PC-9 (cell line): ENCODE measurements around the gene PRELID1. TPM values are rescaled to one million over a fixed set of nuclear protein-coding genes. Genes with fewer than 3 reads are reported as not detected.
A peak's percentile ranks its signal among the peaks of the same experiment; 100 is the strongest.

Experiments
- BruUV-seq: library from RNA; stranded (reverse); fragments of 400-500 nt; replicated peaks from 2 replicates; lab custom pipeline; 2021; lab: Mats Ljungman, UMichigan
- CTCF ChIA-PET: fragments of 300-600 bp; sonication (Branson Sonifier 250); formaldehyde crosslinking; loops from one replicate; lab custom pipeline; 2022; ENCODE audit warnings: antibody characterized with exemption; lab: Charles Lee
- POLR2A ChIA-PET: fragments of 300-600 bp; sonication (Branson Sonifier 250); formaldehyde crosslinking; loops from one replicate; lab custom pipeline; 2022; ENCODE audit warnings: antibody characterized with exemption; ENCODE audit not compliant: unreplicated experiment; lab: Charles Lee
- DNase-seq, 2 experiments: peaks; one replicate each; pipeline versions ENCODE4 v3.0.0 to v3.0.0-alpha.2; 2015 to 2022; ENCODE audit warnings: mixed read lengths in 1 of 2
- H2AFZ ChIP-seq: fragments of 200-600 bp; sonication (generic); 2 replicates; pipeline ENCODE4 v1.8.1; 2017; ENCODE audit warnings: antibody characterized with exemption
- H3F3A ChIP-seq: fragments of 200-600 bp; sonication (generic); 2 replicates; pipeline ENCODE4 v1.8.1; 2017; ENCODE audit warnings: antibody characterized with exemption, mild to moderate bottlenecking, low read depth; ENCODE audit not compliant: insufficient read depth
- H3K27ac ChIP-seq: fragments of 200-600 bp; sonication (generic); 2 replicates; pipeline ENCODE4 v1.6.1; 2016; ENCODE audit warnings: mixed run types
- H3K27me3 ChIP-seq: fragments of 200-600 bp; sonication (generic); 2 replicates; pipeline ENCODE4 v1.6.1; 2016; ENCODE audit warnings: low read depth, mixed run types; ENCODE audit not compliant: insufficient read depth
- H3K36me3 ChIP-seq: fragments of 200-600 bp; sonication (generic); 2 replicates; pipeline ENCODE4 v1.6.1; 2016; ENCODE audit warnings: low read depth, mixed run types
- H3K4me1 ChIP-seq: fragments of 200-600 bp; sonication (generic); replicated peaks from 2 replicates; pipeline ENCODE4 v1.6.1; 2016; ENCODE audit warnings: mixed run types; ENCODE audit not compliant: insufficient read depth
- H3K4me2 ChIP-seq: fragments of 200-600 bp; sonication (generic); 2 replicates; pipeline ENCODE4 v1.6.1; 2017; ENCODE audit warnings: mixed run types
- H3K4me3 ChIP-seq: fragments of 200-600 bp; sonication (generic); 2 replicates; pipeline ENCODE4 v1.6.1; 2016; ENCODE audit warnings: mixed run types
- H3K79me2 ChIP-seq: fragments of 200-600 bp; sonication (generic); 2 replicates; pipeline ENCODE4 v1.6.1; 2017; ENCODE audit warnings: low read depth, mixed run types
- H3K9me2 ChIP-seq: fragments of 200-600 bp; sonication (generic); 2 replicates; pipeline ENCODE4 v1.8.1; 2017; ENCODE audit warnings: mild to moderate bottlenecking; ENCODE audit not compliant: insufficient read depth
- H3K9me3 ChIP-seq: fragments of 200-600 bp; sonication (generic); 2 replicates; pipeline ENCODE4 v1.8.1; 2016; ENCODE audit warnings: low read depth; ENCODE audit not compliant: insufficient read depth
- H4K20me1 ChIP-seq: fragments of 200-600 bp; sonication (generic); 2 replicates; pipeline ENCODE4 v1.8.1; 2017; ENCODE audit not compliant: insufficient read depth
- EZH2 ChIP-seq: fragments of 200-600 bp; sonication (generic); IDR thresholded peaks from 2 replicates; pipeline ENCODE4 v1.8.0; 2017; ENCODE audit warnings: antibody characterized with exemption, low read depth
- intact Hi-C: fragments of 100-400 bp; cut with micrococcal nuclease; formaldehyde crosslinking; loops from one replicate; pipeline ENCODE4 v1.10.0; 2022; ENCODE audit not compliant: unreplicated experiment
- total RNA-seq: library from RNA; stranded (reverse); gene quantifications from 2 replicates; pipeline ENCODE4 v1.2.3, GENCODE V29; 2021
- TF ChIP-seq, protein P1 (sequence below): fragments of 200-600 bp; sonication (generic); conservative IDR thresholded peaks from 2 replicates; pipeline ENCODE4 v1.6.1; 2017; ENCODE audit warnings: mixed run types, antibody characterized with exemption, mild to moderate bottlenecking, moderate library complexity

The PRELID1 gene
- total RNA-seq, 1 experiment from 2014 or later, result 189 TPM

DNA sequence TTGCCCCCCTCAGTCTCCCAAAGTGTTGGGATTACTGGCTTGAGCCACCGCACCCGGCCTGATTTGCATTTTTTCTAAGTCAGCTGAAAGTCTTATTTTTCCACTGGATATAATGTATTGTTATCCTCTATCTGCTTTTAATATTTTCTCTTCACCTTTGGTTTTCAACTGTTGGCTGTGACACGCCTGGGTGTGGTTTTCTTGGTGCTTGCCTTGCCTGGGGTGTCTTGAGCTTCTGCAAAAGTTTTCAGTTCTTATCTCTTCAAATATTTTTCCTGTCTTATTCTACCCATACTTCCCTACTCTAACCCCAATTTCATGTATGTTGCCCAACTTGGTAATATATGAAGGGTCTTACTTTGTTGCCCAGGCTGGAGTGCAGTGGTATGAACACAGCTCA lies 12.4 kb downstream of the PRELID1 start:
- H3K36me3 ChIP-seq, result no peaks in the 10 kb centered on the region
- H3K4me3 ChIP-seq, result no peak overlapping the region
- no peak overlapping the region for H3K27ac ChIP-seq
- peaks cover 27% of the 10 kb centered on the region; the same call in 1 of the 2 replicates for H3F3A ChIP-seq
- no TSS peak for BruUV-seq
- ChIA-PET POLR2A (interaction anchor here (0.6 kb wide), 1 partner anchor 89 kb away, joined by 4 read pairs; no protein-coding TSS in a partner anchor), CTCF (interaction anchor here (0.7 to 1.2 kb wide), 2 partner anchors 74 to 92 kb away, joined by 3 read pairs; no protein-coding TSS in a partner anchor)
- peaks cover 17% of the 10 kb centered on the region; the same call in 1 of the 2 replicates for H4K20me1 ChIP-seq
- TF ChIP-seq, protein P1, sequence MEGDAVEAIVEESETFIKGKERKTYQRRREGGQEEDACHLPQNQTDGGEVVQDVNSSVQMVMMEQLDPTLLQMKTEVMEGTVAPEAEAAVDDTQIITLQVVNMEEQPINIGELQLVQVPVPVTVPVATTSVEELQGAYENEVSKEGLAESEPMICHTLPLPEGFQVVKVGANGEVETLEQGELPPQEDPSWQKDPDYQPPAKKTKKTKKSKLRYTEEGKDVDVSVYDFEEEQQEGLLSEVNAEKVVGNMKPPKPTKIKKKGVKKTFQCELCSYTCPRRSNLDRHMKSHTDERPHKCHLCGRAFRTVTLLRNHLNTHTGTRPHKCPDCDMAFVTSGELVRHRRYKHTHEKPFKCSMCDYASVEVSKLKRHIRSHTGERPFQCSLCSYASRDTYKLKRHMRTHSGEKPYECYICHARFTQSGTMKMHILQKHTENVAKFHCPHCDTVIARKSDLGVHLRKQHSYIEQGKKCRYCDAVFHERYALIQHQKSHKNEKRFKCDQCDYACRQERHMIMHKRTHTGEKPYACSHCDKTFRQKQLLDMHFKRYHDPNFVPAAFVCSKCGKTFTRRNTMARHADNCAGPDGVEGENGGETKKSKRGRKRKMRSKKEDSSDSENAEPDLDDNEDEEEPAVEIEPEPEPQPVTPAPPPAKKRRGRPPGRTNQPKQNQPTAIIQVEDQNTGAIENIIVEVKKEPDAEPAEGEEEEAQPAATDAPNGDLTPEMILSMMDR, result no peak
- no peak for TF ChIP-seq EZH2
- no peaks in the 10 kb centered on the region for H3K27me3 ChIP-seq
- no peak overlapping the region for H3K4me2 ChIP-seq
- no peaks in the 10 kb centered on the region for H3K9me3 ChIP-seq
- intact Hi-C loops, result no loop called here
- peaks cover 10% of the 10 kb centered on the region; the same call in 1 of the 2 replicates for H3K4me1 ChIP-seq
- H2AFZ ChIP-seq, result no peak overlapping the region
- no peaks in the 10 kb centered on the region for H3K9me2 ChIP-seq
- no peaks in the 10 kb centered on the region for H3K79me2 ChIP-seq
- DNase-seq, result no peak

DNA sequence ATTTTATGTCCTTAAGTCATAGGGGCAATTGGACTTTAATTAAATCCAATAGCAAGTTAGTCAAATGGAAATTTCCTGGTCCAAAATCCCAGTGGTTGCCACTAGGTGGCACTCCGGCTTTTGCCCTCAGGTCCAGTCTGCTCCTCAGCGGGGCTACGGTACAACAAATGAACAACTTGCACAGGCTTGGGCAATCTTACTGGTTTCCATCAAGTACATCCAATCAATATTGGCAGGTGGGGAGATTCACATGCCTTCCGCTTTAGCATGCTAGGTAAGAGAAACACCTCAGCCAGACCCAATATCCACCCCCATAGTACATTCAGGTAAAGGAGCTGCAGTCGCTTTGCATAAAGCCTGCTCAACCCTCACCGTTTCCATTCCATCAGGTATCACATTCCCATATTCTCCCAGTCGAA lies 14.4 kb downstream of the PRELID1 start:
- no peaks in the 10 kb centered on the region for H3K36me3 ChIP-seq
- no peak overlapping the region for H2AFZ ChIP-seq
- peaks cover 25% of the 10 kb centered on the region; the same call in 1 of the 2 replicates for H3F3A ChIP-seq
- no TSS peak for BruUV-seq
- H3K9me2 ChIP-seq, result no peaks in the 10 kb centered on the region
- peak; percentile 67 to 72 for DNase-seq
- H4K20me1 ChIP-seq, result peaks cover 12% of the 10 kb centered on the region; the same call in 1 of the 2 replicates
- intact Hi-C loops, result loop anchor here (1.0 to 2.0 kb wide), 5 partner anchors 72 to 183 kb away; partner anchors contain the start of gene GRK6
- POLR2A ChIA-PET, result interaction anchor here (0.8 kb wide), 1 partner anchor 180 kb away, joined by 9 read pairs; no protein-coding TSS in a partner anchor
- H3K27ac ChIP-seq, result no peak overlapping the region
- H3K4me3 ChIP-seq, result no peak overlapping the region
- H3K79me2 ChIP-seq, result no peaks in the 10 kb centered on the region
- H3K9me3 ChIP-seq, result no peaks in the 10 kb centered on the region
- CTCF ChIA-PET, result interaction anchor here (0.5 to 1.9 kb wide), 8 partner anchors 10 to 138 kb away, joined by 3 to 6 read pairs (median 5); partner anchors contain the start of genes PRELID1 and RAB24
- H3K27me3 ChIP-seq, result no peaks in the 10 kb centered on the region
- no peak for TF ChIP-seq EZH2
- TF ChIP-seq, protein P1, result peak; percentile 92
- no peak overlapping the region for H3K4me2 ChIP-seq
- H3K4me1 ChIP-seq, result peaks cover 4% of the 10 kb centered on the region; the same call in 1 of the 2 replicates

DNA sequence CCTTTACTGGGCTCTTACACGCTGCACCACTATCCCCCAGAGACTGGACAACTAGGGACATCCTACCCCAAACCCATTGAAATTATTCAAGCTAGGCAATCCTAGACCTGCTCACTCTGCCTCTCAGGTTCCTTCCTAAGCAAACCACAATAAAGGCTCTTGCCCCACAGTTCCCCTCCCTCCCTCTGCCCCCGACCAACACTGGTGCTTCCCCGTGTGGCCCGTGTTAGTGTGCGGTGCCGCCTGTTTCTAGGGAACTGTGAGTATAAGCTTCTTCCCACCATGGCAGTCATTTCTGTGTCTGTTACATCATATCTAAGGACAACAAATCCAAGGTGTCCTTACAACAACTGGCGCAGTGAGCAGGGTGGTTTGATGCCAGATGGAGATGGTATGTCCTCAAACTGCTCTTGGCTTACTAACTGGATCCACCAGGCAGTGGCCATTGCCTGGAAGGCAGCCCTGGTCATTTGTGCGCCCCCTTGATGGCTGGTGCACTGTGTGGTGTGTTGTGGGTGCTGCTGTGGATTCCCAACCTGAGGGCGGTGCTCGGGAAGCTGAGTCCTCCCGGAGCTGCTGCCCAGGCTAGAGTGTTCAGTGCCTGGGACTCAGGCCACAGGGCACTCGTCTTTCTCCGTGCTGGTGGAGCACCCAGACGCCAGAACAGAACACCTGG lies 16.5 kb downstream of the PRELID1 start:
- Histone ChIP-seq H3K79me2 (no peaks in the 10 kb centered on the region), H3F3A (peaks cover 19% of the 10 kb centered on the region; the same call in 1 of the 2 replicates), H3K9me2 (no peaks in the 10 kb centered on the region), H3K4me1 (peaks cover 2% of the 10 kb centered on the region; the same call in 1 of the 2 replicates), H3K27me3 (no peaks in the 10 kb centered on the region), H3K9me3 (no peaks in the 10 kb centered on the region), H4K20me1 (peaks cover 8% of the 10 kb centered on the region; the same call in 1 of the 2 replicates), H2AFZ (no peak overlapping the region), H3K4me2 (no peak overlapping the region), H3K4me3 (no peak overlapping the region), H3K27ac (no peak overlapping the region), H3K36me3 (no peaks in the 10 kb centered on the region)
- intact Hi-C loops, result loop anchor here (2.0 kb wide), 1 partner anchor 181 kb away; no protein-coding TSS in a partner anchor
- POLR2A ChIA-PET, result interaction anchor here (0.5 kb wide), 1 partner anchor 59 kb away, joined by 6 read pairs; no protein-coding TSS in a partner anchor
- no TSS peak for BruUV-seq
- CTCF ChIA-PET, result interaction anchor here (0.6 to 1.4 kb wide), 2 partner anchors 10 to 127 kb away, joined by 3 read pairs; partner anchors contain the start of gene PRR7
- no peak for TF ChIP-seq EZH2
- TF ChIP-seq, protein P1, result no peak
- no peak for DNase-seq
